Mesenchymal stem cell (in vitro differentiated cells and primary cell): ENCODE results near the gene GFI1B.
A peak's percentile ranks its signal among the peaks of the same experiment; 100 is the strongest.

Experiments used
- DNase-seq: peaks from one replicate; pipeline ENCODE4 v3.0.0-alpha.2; 2013
- H2AFZ ChIP-seq: one replicate; pipeline ENCODE4 v1.6.1; 2013; ENCODE audit warnings: low read depth, mild to moderate bottlenecking, control low read depth, inconsistent platforms, low read length, moderate library complexity
- H2AK5ac ChIP-seq: 2 replicates; pipeline ENCODE4 v1.6.1; 2013; ENCODE audit warnings: low read length, moderate library complexity, mild to moderate bottlenecking, inconsistent platforms; ENCODE audit not compliant: severe bottlenecking
- H2BK120ac ChIP-seq: one replicate; pipeline ENCODE4 v1.6.1; 2013; ENCODE audit warnings: low read depth, mild to moderate bottlenecking, inconsistent platforms, low read length, moderate library complexity
- H2BK12ac ChIP-seq, 2 experiments: one replicate each; pipeline ENCODE4 v1.6.1; 2013; ENCODE audit warnings: inconsistent platforms in 2 of 2, low read length in 2 of 2, mild to moderate bottlenecking in 2 of 2, moderate library complexity in 2 of 2, control low read depth in 1 of 2
- H2BK15ac ChIP-seq: one replicate; pipeline ENCODE4 v1.6.1; 2013; ENCODE audit warnings: mild to moderate bottlenecking, low read depth, inconsistent platforms; ENCODE audit not compliant: poor library complexity, severe bottlenecking
- H2BK5ac ChIP-seq: 2 replicates; pipeline ENCODE4 v1.6.1; 2013; ENCODE audit warnings: low read depth, mild to moderate bottlenecking, low read length, control low read depth, inconsistent platforms; ENCODE audit not compliant: poor library complexity, severe bottlenecking
- H3K14ac ChIP-seq, 2 experiments: one replicate each; pipeline ENCODE4 v1.6.1; 2013; ENCODE audit warnings: inconsistent platforms in 2 of 2, low read length in 2 of 2, control low read depth in 1 of 2, mild to moderate bottlenecking in 1 of 2, moderate library complexity in 1 of 2
- H3K18ac ChIP-seq, 2 experiments: one replicate each; pipeline ENCODE4 v1.6.1; 2013; ENCODE audit warnings: inconsistent platforms in 2 of 2, low read length in 2 of 2, control low read depth in 1 of 2, low read depth in 1 of 2, mild to moderate bottlenecking in 1 of 2
- H3K23ac ChIP-seq, 2 experiments: one replicate each; pipeline ENCODE4 v1.6.1; 2013; ENCODE audit warnings: inconsistent platforms in 2 of 2, low read length in 2 of 2, mild to moderate bottlenecking in 2 of 2, moderate library complexity in 2 of 2, control low read depth in 1 of 2
- H3K27ac ChIP-seq: 2 replicates; pipeline ENCODE4 v1.5.1; 2013; ENCODE audit warnings: mild to moderate bottlenecking, moderate library complexity, low read length, control low read depth, inconsistent platforms; ENCODE audit not compliant: poor library complexity, severe bottlenecking
- H3K27me3 ChIP-seq, 2 experiments: 2 replicates each; pipeline versions ENCODE4 v1.6.1 to v1.7.0; 2013; ENCODE audit warnings: low read length in 2 of 2, mild to moderate bottlenecking in 2 of 2, moderate library complexity in 2 of 2, control low read depth in 1 of 2, inconsistent platforms in 1 of 2; ENCODE audit not compliant: control insufficient read depth in 1 of 2, insufficient read depth in 1 of 2
- H3K36me3 ChIP-seq, 2 experiments: 2 replicates each; pipeline versions ENCODE4 v1.6.1 to v1.7.0; 2013; ENCODE audit warnings: low read length in 2 of 2, control low read depth in 1 of 2, inconsistent platforms in 1 of 2, low read depth in 1 of 2, mild to moderate bottlenecking in 1 of 2; ENCODE audit not compliant: insufficient read depth in 2 of 2, control insufficient read depth in 1 of 2
- H3K4ac ChIP-seq, 2 experiments: one replicate each; pipeline ENCODE4 v1.6.1; 2013; ENCODE audit warnings: inconsistent platforms in 2 of 2, low read length in 2 of 2, mild to moderate bottlenecking in 2 of 2, moderate library complexity in 2 of 2, control low read depth in 1 of 2, low read depth in 1 of 2
- H3K4me1 ChIP-seq: 2 replicates; pipeline ENCODE4 v1.6.1; 2013; ENCODE audit warnings: low read depth, low read length, control low read depth; ENCODE audit not compliant: control insufficient read depth, insufficient read depth
- H3K4me2 ChIP-seq: 2 replicates; pipeline ENCODE4 v1.6.1; 2013; ENCODE audit warnings: low read length, mild to moderate bottlenecking, inconsistent platforms; ENCODE audit not compliant: poor library complexity, severe bottlenecking
- H3K4me3 ChIP-seq, 2 experiments: 2 replicates each; pipeline versions ENCODE4 v1.5.1 to v1.7.0; 2013; ENCODE audit warnings: low read length in 2 of 2, mild to moderate bottlenecking in 2 of 2, control low read depth in 1 of 2, low read depth in 1 of 2; ENCODE audit not compliant: insufficient read depth in 1 of 2
- H3K79me1 ChIP-seq: replicated peaks from 2 replicates; pipeline ENCODE4 v1.6.1; 2013; ENCODE audit warnings: mild to moderate bottlenecking, control low read depth, low read length, inconsistent platforms; ENCODE audit not compliant: poor library complexity, severe bottlenecking
- H3K9ac ChIP-seq: 2 replicates; pipeline ENCODE4 v1.7.0; 2013; ENCODE audit warnings: mild to moderate bottlenecking, low read length, moderate library complexity
- H3K9me3 ChIP-seq: 2 replicates; pipeline ENCODE4 v1.7.0; 2013; ENCODE audit warnings: mild to moderate bottlenecking, low read length; ENCODE audit not compliant: control insufficient read depth
- H4K8ac ChIP-seq: one replicate; pipeline ENCODE4 v1.6.1; 2013; ENCODE audit warnings: inconsistent platforms, mild to moderate bottlenecking, low read length, moderate library complexity
- H4K91ac ChIP-seq: one replicate; pipeline ENCODE4 v1.6.1; 2013; ENCODE audit warnings: mild to moderate bottlenecking, low read length, inconsistent platforms
- WGBS: methylation state at CpG from one replicate; pipeline ENCODE4 v1.1.7; 2013; ENCODE audit warnings: mixed read lengths; 5-methylcytosine and 5-hydroxymethylcytosine counted together

GFI1B gene

DNA sequence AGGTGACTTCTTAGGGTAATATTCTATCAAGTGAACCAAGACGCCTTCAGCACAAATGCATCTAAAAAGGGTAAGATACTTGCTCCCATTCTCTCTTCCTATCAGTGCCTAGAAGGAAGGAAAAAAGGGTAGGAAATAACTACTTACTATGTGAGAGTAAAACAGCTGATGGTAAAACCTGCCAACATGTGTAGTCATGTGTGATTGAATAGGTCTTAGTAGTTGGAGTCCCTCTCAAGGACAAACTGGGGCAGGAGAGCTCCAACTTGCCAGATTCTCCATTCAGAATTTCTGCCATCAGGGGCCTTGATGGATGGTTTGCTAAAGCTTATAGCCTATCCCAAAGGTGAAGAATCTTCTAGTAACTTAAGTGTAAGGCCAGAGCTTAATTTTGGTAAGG lies 39.3 kb upstream of the GFI1B start:
- Histone ChIP-seq H2BK120ac (no peak overlapping the region), H3K36me3 (peaks cover 2 to 8% of the 10 kb centered on the region in 2 experiments), H3K79me1 (peaks cover 34% of the 10 kb centered on the region), H3K27ac (no peak overlapping the region), H3K4me3 (no peak overlapping the region), H3K27me3 (no peaks in the 10 kb centered on the region), H3K4me2 (no peak overlapping the region), H3K18ac (no peak overlapping the region), H2AK5ac (no peak overlapping the region), H2BK5ac (no peak overlapping the region), H3K9ac (no peak overlapping the region), H2BK12ac (no peak overlapping the region), H2AFZ (no peak overlapping the region), H3K14ac (no peak overlapping the region), H4K91ac (no peak overlapping the region), H3K4ac (no peak overlapping the region), H3K4me1 (peaks cover 3% of the 10 kb centered on the region), H3K23ac (no peak overlapping the region), H2BK15ac (no peak overlapping the region), H4K8ac (no peak overlapping the region), H3K9me3 (no peaks in the 10 kb centered on the region)
- no peak for DNase-seq
- WGBS, result no CpG with 5 or more reads among the region's 1 CpG

DNA sequence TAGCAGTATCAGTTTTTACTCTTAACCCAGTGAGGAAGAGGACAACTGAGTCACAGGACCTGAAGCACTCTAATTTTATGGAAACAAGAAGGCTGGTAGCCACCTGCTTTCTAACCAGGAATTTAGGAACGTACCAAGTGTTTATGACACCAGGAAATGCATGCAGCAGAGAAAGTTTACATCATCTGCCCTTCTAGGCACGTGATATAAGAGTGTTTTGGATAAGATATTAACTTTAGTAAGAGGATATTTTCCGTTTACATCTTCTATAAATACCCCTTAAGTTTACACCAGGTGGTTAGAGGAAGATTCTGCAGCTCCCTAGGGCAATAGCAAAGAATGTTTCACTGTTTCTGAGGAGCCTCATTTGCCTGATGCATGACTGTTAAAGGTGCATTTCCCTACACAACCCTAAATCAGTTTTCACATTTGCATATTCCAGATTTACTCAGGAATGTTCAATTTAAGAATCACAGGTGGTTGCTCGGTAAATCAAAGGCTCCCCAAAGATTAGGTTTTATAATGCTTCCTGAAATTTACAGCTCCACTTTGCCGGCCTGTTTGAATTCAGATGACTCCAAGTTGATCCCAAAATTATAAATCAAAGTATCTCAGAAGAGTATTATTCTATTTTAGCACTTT lies 35.8 kb upstream of the GFI1B start:
- Histone ChIP-seq H3K36me3 (peaks cover 0 to 2% of the 10 kb centered on the region in 2 experiments), H3K4me2 (peak overlapping the region; percentile 18)

DNA sequence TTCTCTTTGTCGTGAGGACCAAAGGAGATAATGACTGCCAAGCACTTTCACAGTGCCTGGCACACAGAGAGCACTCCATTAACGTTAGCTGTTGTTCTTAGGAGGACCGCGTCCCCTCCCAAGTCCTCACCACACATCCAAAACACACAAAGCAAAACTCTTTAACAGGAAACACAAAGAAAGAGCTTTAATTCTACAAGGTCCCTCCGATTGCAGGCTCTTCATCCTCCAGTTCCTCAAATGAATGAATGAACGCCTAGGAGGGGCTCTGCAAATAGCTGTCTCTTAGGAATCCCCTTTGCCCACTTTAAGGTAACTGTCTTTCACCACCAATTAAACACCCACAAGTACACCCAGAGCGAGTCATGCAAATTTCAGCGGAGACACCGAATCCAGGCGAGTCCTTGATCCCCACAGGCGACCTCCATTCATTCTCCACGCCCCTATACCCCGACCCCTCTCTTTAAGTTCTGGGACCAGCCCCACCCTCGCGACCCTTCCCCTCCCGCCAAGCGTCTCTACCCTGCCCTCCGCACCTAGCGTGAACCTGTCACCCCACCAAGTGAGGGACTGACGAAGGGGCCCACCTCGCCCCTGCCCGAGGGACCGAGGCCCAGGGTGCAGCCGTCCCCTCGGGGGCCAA lies 34.7 kb upstream of the GFI1B start:
- Histone ChIP-seq H2BK5ac (peak overlapping the region; percentile 97), H3K23ac (peak overlapping the region in 1 of 2 experiments; percentile 34), H2BK12ac (peak overlapping the region in 1 of 2 experiments; percentile 89), H3K36me3 (no peaks in the 10 kb centered on the region), H3K4me1 (peaks cover 11% of the 10 kb centered on the region), H2BK15ac (no peak overlapping the region), H3K4me2 (peak overlapping the region; percentile 93), H3K9ac (peak overlapping the region; percentile 99), H3K79me1 (peaks cover 16% of the 10 kb centered on the region), H3K9me3 (no peaks in the 10 kb centered on the region), H2AFZ (peak overlapping the region; percentile 67), H3K4me3 (peak overlapping the region; percentile 79 to 99), H3K18ac (peak overlapping the region; percentile 92 to 98), H3K27me3 (no peaks in the 10 kb centered on the region), H3K27ac (no peak overlapping the region), H3K4ac (peak overlapping the region; percentile 86 to 92), H2BK120ac (peak overlapping the region; percentile 54), H3K14ac (peak overlapping the region; percentile 98), H2AK5ac (peak overlapping the region; percentile 41), H4K91ac (peak overlapping the region; percentile 78), H4K8ac (peak overlapping the region; percentile 88)
- DNase-seq, result peak; percentile 18
- WGBS, result 2% methylated on average over 25 of the region's 25 CpGs

More for the DNA sequence above, 35.8 kb upstream of the GFI1B start:
- Histone ChIP-seq H3K27me3 (no peaks in the 10 kb centered on the region), H3K14ac (no peak overlapping the region), H3K18ac (no peak overlapping the region), H2AFZ (no peak overlapping the region), H3K4ac (no peak overlapping the region), H4K8ac (no peak overlapping the region), H3K4me1 (peaks cover 11% of the 10 kb centered on the region), H2BK5ac (no peak overlapping the region), H2AK5ac (no peak overlapping the region), H2BK12ac (no peak overlapping the region), H2BK120ac (no peak overlapping the region), H3K27ac (no peak overlapping the region), H3K79me1 (peaks cover 18% of the 10 kb centered on the region), H3K4me3 (peak overlapping the region in 1 of 2 experiments; percentile 79), H3K9ac (peak overlapping the region; percentile 99), H2BK15ac (no peak overlapping the region), H3K9me3 (no peaks in the 10 kb centered on the region), H3K23ac (no peak overlapping the region), H4K91ac (no peak overlapping the region)
- 45% methylated on average over 3 of the region's 5 CpGs for WGBS
- DNase-seq, result peak; percentile 56
